K562 (cell line): ENCODE results near the gene CDKN2AIP. TPM values are rescaled to one million over a fixed set of nuclear protein-coding genes. Genes with fewer than 3 reads are reported as not detected.

Experiments used
- ATAC-seq: fragments of 200-7000 bp; cut with Tn5 transposase; 3 replicates; pipeline ENCODE4 v1.9.1; 2020; ENCODE audit warnings: moderate library complexity
- BruUV-seq: library from RNA; stranded (reverse); fragments of 400-500 nt; replicated peaks from 2 replicates; lab custom pipeline; 2021; lab: Mats Ljungman, UMichigan
- CTCF ChIA-PET: fragments of 300-600 bp; formaldehyde crosslinking; extraction: SDS; loops from one replicate; lab custom pipeline; 2021; ENCODE audit warnings: low intra/inter-chr PET ratio; lab: Yijun Ruan, JAX
- POLR2A ChIA-PET: fragments of 300-600, 350-650 bp; sonication (Branson Sonifier 250); formaldehyde crosslinking; extraction: SDS; loops from one replicate; lab custom pipeline; 2021; ENCODE audit warnings: antibody characterized with exemption, inconsistent platforms; lab: Yijun Ruan, JAX
- DNase-seq, 4 experiments: peaks; one replicate each; pipeline versions ENCODE4 v3.0.0 to v3.0.0-alpha.2; 2011 to 2018; ENCODE audit warnings: low spot score in 3 of 4, mixed read lengths in 3 of 4; ENCODE audit errors: extremely low read depth in 1 of 4
- FAIRE-seq: peaks from 2 replicates; lab custom pipeline; 2011; peaks lifted over from hg19 to GRCh38; lab: Jason Lieb, UNC
- H2AFZ ChIP-seq: 2 replicates; pipeline ENCODE4 v1.6.0; 2011; ENCODE audit warnings: low read depth, low read length, control low read depth, inconsistent platforms
- H3K27ac ChIP-seq: fragments of 200-600 bp; 3 replicates; pipeline ENCODE4 v1.8.0; 2011; ENCODE audit warnings: low read depth, mild to moderate bottlenecking, control low read depth, inconsistent platforms, low read length, moderate library complexity, mixed read lengths; ENCODE audit errors: extremely low read depth
- H3K27me3 ChIP-seq, 2 experiments: fragments of 300-600 bp in 1 of 2; 2 replicates in 1 of 2; 3 replicates in 1 of 2; pipeline versions ENCODE4 v1.6.0 to v1.8.0; 2011; ENCODE audit warnings: inconsistent platforms in 2 of 2, low read length in 2 of 2, mild to moderate bottlenecking in 1 of 2, mixed read lengths in 1 of 2, moderate library complexity in 1 of 2; ENCODE audit not compliant: control insufficient read depth in 2 of 2, insufficient read depth in 2 of 2
- H3K36me3 ChIP-seq: fragments of 300-600 bp; 3 replicates; pipeline ENCODE4 v1.8.0; 2011; ENCODE audit warnings: mild to moderate bottlenecking, low read length, inconsistent platforms; ENCODE audit not compliant: control insufficient read depth, insufficient read depth
- H3K4me1 ChIP-seq, 2 experiments: fragments of 200-600 bp in 1 of 2; replicated peaks in 1 of 2; 2 replicates in 1 of 2; 3 replicates in 1 of 2; pipeline versions ENCODE4 v1.5.1 to v1.8.0; 2011; ENCODE audit warnings: inconsistent platforms in 2 of 2, low read length in 2 of 2, mild to moderate bottlenecking in 1 of 2, mixed read lengths in 1 of 2, moderate library complexity in 1 of 2; ENCODE audit not compliant: control insufficient read depth in 2 of 2, insufficient read depth in 2 of 2
- H3K4me2 ChIP-seq: 2 replicates; pipeline ENCODE4 v1.6.1; 2011; ENCODE audit warnings: low read length, control low read depth, inconsistent platforms, mixed read lengths; ENCODE audit not compliant: insufficient read depth
- H3K4me3 ChIP-seq: fragments of 200-600 bp; sonication (generic), shearing (Covaris generic); 2 replicates; pipeline ENCODE4 v1.5.1; 2016; ENCODE audit warnings: control low read depth, inconsistent platforms
- H3K79me2 ChIP-seq: fragments of 200-600 bp; 3 replicates; pipeline ENCODE4 v1.8.0; 2011; ENCODE audit warnings: low read length, inconsistent platforms; ENCODE audit not compliant: control insufficient read depth, insufficient read depth
- H3K9ac ChIP-seq, 2 experiments: 2 replicates each; pipeline versions ENCODE4 v1.6.0 to v1.6.1; 2011; ENCODE audit warnings: low read depth in 2 of 2, low read length in 2 of 2, control low read depth in 1 of 2, inconsistent platforms in 1 of 2, mild to moderate bottlenecking in 1 of 2, mixed read lengths in 1 of 2; ENCODE audit not compliant: insufficient read depth in 1 of 2
- H3K9me1 ChIP-seq: one replicate; pipeline ENCODE4 v1.6.0; 2011; ENCODE audit warnings: inconsistent platforms, mild to moderate bottlenecking, low read length, moderate library complexity; ENCODE audit not compliant: control insufficient read depth, insufficient read depth
- H3K9me3 ChIP-seq: replicated peaks from 2 replicates; pipeline ENCODE4 v1.5.1; 2011; ENCODE audit warnings: low read depth, low read length, inconsistent platforms; ENCODE audit not compliant: control insufficient read depth, insufficient read depth
- H4K20me1 ChIP-seq: replicated peaks from 2 replicates; pipeline ENCODE4 v1.6.1; 2011; ENCODE audit warnings: low read length, inconsistent platforms, mixed read lengths; ENCODE audit not compliant: control insufficient read depth, insufficient read depth
- CEBPB ChIP-seq: fragments of 450-650 bp; IDR thresholded peaks from 2 replicates; pipeline ENCODE4 v1.6.1; 2016; ENCODE audit warnings: missing genetic modification characterization, missing compliant biosample characterization
- CEBPG ChIP-seq, 3 experiments: fragments of 200-800 bp in 1 of 3; sonication (Bioruptor generic) in 1 of 3; sonication (generic) in 1 of 3; formaldehyde crosslinking in 1 of 3; IDR thresholded peaks in 2 of 3; conservative IDR thresholded peaks in 1 of 3; 2 replicates each; pipeline versions ENCODE4 v1.6.1 to v1.8.0; 2016 to 2022; ENCODE audit warnings: missing compliant biosample characterization in 2 of 3, missing genetic modification characterization in 2 of 3, mild to moderate bottlenecking in 1 of 3, missing genetic modification reagents in 1 of 3
- FOXA3 ChIP-seq, 2 experiments: fragments of 450-650 bp in 1 of 2; sonication (generic) in 1 of 2; formaldehyde crosslinking; IDR thresholded peaks in 1 of 2; conservative IDR thresholded peaks in 1 of 2; 2 replicates each; pipeline versions ENCODE4 v1.4.0 to v1.8.0; 2020 to 2022; ENCODE audit warnings: mild to moderate bottlenecking in 2 of 2, missing genetic modification reagents in 1 of 2
- GABPA ChIP-seq: fragments of 200-800 bp; sonication (Bioruptor generic); conservative IDR thresholded peaks from 2 replicates; pipeline ENCODE4 v1.6.1; 2016; ENCODE audit warnings: low read depth, missing genetic modification characterization, missing compliant biosample characterization
- KAT8 ChIP-seq: fragments of 450-650 bp; IDR thresholded peaks from 2 replicates; pipeline ENCODE4 v1.6.1; 2016; ENCODE audit warnings: low read depth, mild to moderate bottlenecking
- MEF2A ChIP-seq: IDR thresholded peaks from 2 replicates; pipeline ENCODE4 v1.6.1; 2011; ENCODE audit warnings: low read depth, mild to moderate bottlenecking, low read length, moderate library complexity; ENCODE audit not compliant: control insufficient read depth
- MEF2D ChIP-seq: conservative IDR thresholded peaks from 2 replicates; pipeline ENCODE4 v1.6.1; 2016; ENCODE audit warnings: low read depth, missing genetic modification characterization, missing compliant biosample characterization
- MTF1 ChIP-seq: fragments of 250-450 bp; sonication (Bioruptor Pico); IDR thresholded peaks from 2 replicates; pipeline ENCODE4 v1.9.0; 2021; ENCODE audit warnings: moderate library complexity, mild to moderate bottlenecking, inconsistent platforms, borderline replicate concordance
- NONO ChIP-seq, 2 experiments: fragments of 200-400 bp in 1 of 2; fragments of 450-650 bp in 1 of 2; formaldehyde crosslinking in 1 of 2; IDR thresholded peaks; 2 replicates each; pipeline ENCODE4 v1.6.1; 2017; ENCODE audit warnings: low read depth in 2 of 2, mild to moderate bottlenecking in 2 of 2, moderate library complexity in 2 of 2, low read length in 1 of 2
- NR4A1 ChIP-seq, 2 experiments: fragments of 250-450 bp in 1 of 2; fragments of 450-650 bp in 1 of 2; sonication (Bioruptor Pico) in 1 of 2; IDR thresholded peaks; 2 replicates each; pipeline versions ENCODE4 v1.4.0 to v1.6.1; 2016 to 2020; ENCODE audit warnings: mild to moderate bottlenecking in 2 of 2, missing compliant biosample characterization in 1 of 2, missing genetic modification characterization in 1 of 2, moderate library complexity in 1 of 2
- STAT5A ChIP-seq: IDR thresholded peaks from 2 replicates; pipeline ENCODE4 v1.6.1; 2012; ENCODE audit warnings: low read length, inconsistent platforms, borderline replicate concordance
- WGBS: fragments of 100-300 bp; shearing (Covaris generic); methylation state at CpG from one replicate; pipeline ENCODE4 v1.1.6; 2016; ENCODE audit warnings: low coverage, mixed read lengths; ENCODE audit not compliant: insufficient coverage; ENCODE audit errors: missing lambda C conversion rate; 5-methylcytosine and 5-hydroxymethylcytosine counted together
- in situ Hi-C: fragments of 300-500 bp; cut with MboI; formaldehyde crosslinking; loops from 4 replicates; pipeline ENCODE4 v1.15.0; 2018; ENCODE audit warnings: inconsistent platforms, mixed read lengths
- intact Hi-C: fragments of 100-400 bp; cut with micrococcal nuclease; formaldehyde crosslinking; loops from 2 replicates; pipeline ENCODE4 v1.14.2; 2022
- polyA plus RNA-seq, 8 experiments: library from polyadenylated mRNA; depleted of rRNA in 4 of 8; stranded (reverse) in 5 of 8; unstranded in 3 of 8; fragments of >200 nt; fragmentation: Nextera tagmentation in 2 of 8; fragmentation: Illumina TruSeq in 1 of 8; extraction: Ambion mirVana in 2 of 8; extraction: Trizol in 1 of 8; gene quantifications; 2 replicates each; pipeline versions ENCODE4 v1.2.1 to v1.2.3, GENCODE V29; 2011 to 2014; ENCODE audit warnings: inconsistent platforms in 1 of 8, missing spikeins in 1 of 8
- total RNA-seq, 7 experiments: library from RNA; depleted of rRNA in 6 of 7; stranded (reverse); fragments of >200 nt in 6 of 7; fragmentation: Illumina TruSeq in 2 of 7; extraction: Trizol in 2 of 7; gene quantifications; 2 replicates each; pipeline versions ENCODE4 v1.2.1 to v1.2.3, GENCODE V29; 2011 to 2021; ENCODE audit warnings: low replicate concordance in 1 of 7

CDKN2AIP gene
- total and polyA plus RNA-seq, 9 of the 15 experiments (the other 6 are each of a cell fraction or from before 2014, with no cell fraction given): 5.9 to 22.0 (median 19.7) TPM

DNA sequence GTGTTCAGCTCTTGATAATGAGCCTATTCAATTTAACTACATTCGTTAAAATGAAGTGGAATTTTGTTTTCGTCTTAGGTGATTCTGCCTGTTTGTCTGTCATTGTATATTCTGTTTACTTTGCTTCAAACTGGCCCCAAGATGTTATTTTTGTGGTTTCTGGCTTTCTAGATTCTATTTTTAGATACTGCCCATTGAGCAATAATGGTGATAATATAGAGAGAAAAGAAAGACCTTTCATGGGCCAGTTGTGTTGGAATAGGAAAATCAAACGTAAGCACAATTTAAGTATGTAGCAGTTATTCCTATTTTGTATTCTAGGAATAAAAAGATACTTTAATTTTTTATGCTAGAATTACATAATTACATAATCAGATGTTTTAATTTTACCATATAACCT lies 4.0 kb downstream of the CDKN2AIP start:
- Histone ChIP-seq H3K27me3 (no peaks in the 10 kb centered on the region), H2AFZ (no peak overlapping the region), H3K79me2 (peaks cover 38% of the 10 kb centered on the region), H3K9ac (no peak overlapping the region), H3K4me2 (no peak overlapping the region), H3K9me3 (no peaks in the 10 kb centered on the region), H3K9me1 (peaks cover 3% of the 10 kb centered on the region), H3K27ac (no peak overlapping the region), H4K20me1 (no peaks in the 10 kb centered on the region), H3K36me3 (peaks cover 63% of the 10 kb centered on the region), H3K4me1 (peaks cover 5 to 19% of the 10 kb centered on the region in 2 experiments; a peak in 4 of 5 replicates), H3K4me3 (no peak overlapping the region)
- TF ChIP-seq MTF1 (CRISPR knock-in tag) (no peak), FOXA3 (CRISPR knock-in tag; conservative IDR thresholded peaks at IDR 0.05 in 1 of 2, IDR thresholded peaks at IDR 0.05 in 1 of 2) (0 out of 4 replicates have a peak, but pooled peaks of 1 of the 2 experiments have one; percentile 36), GABPA (tag) (no peak), CEBPB (tag) (peak; percentile 82), KAT8 (no peak), STAT5A (no peak), CEBPG (CRISPR knock-in tag; IDR thresholded peaks at IDR 0.05) (no peak), CEBPG (tag; conservative IDR thresholded peaks at IDR 0.05 in 1 of 2, IDR thresholded peaks at IDR 0.05 in 1 of 2) (peak; percentile 66 to 74), MEF2A (peak; percentile 61; the same call in 1 of the 2 replicates), MEF2D (peak; percentile 77), NONO (IDR thresholded peaks at IDR 0.05; ENCODE audit: low read depth in 2 of 2, low read length in 1 of 2) (no peak), NR4A1 (CRISPR knock-in tag; IDR thresholded peaks at IDR 0.05) (no peak), NR4A1 (tag; IDR thresholded peaks at IDR 0.05) (no peak)
- in situ Hi-C loops: no loop called here
- DNase-seq (no peak), FAIRE-seq (no peak), ATAC-seq (no peak)
- 86% methylated on average over 3 of the region's 3 CpGs for WGBS
- ChIA-PET POLR2A (interaction anchor here (0.9 kb wide), 1 partner anchor 752 kb away, joined by 4 read pairs; no protein-coding TSS in a partner anchor), CTCF (no interaction called here)
- intact Hi-C loops: no loop called here
- BruUV-seq: no TSS peak
